Lower leg skin (tissue), 4 donors: ENCODE measurements around the gene TGFBR3. TPM values are rescaled to one million over a fixed set of nuclear protein-coding genes. Genes with fewer than 3 reads are reported as not detected.

Experiments
- DNase-seq, 2 donors: peaks; one replicate each; pipeline ENCODE4 v3.0.0-alpha.2; 2019; ENCODE audit warnings: low spot score in 2 of 2
- H3K4me3 ChIP-seq: fragments of 200-600 bp; sonication (generic); 2 replicates; pipeline ENCODE4 v1.5.1; 2017; ENCODE audit warnings: mild to moderate bottlenecking, low read depth; ENCODE audit not compliant: poor library complexity, severe bottlenecking
- CTCF ChIP-seq, 3 donors: fragments of 450-650 bp; IDR thresholded peaks; one replicate each; pipeline ENCODE4 v1.5.1; 2016; ENCODE audit warnings: antibody characterized with exemption in 3 of 3, mild to moderate bottlenecking in 3 of 3, moderate library complexity in 2 of 3
- POLR2A ChIP-seq, 2 donors: fragments of 450-650 bp; IDR thresholded peaks; one replicate each; pipeline ENCODE4 v1.6.1; 2016 to 2017; ENCODE audit warnings: antibody characterized with exemption in 2 of 2, mild to moderate bottlenecking in 1 of 2, moderate library complexity in 1 of 2
- WGBS, 2 donors: methylation state at CpG; one replicate each; pipeline ENCODE4 v1.1.5; 2018; 5-methylcytosine and 5-hydroxymethylcytosine counted together
- intact Hi-C: fragments of 100-400 bp; cut with DNase I; formaldehyde crosslinking; loops from one replicate; pipeline ENCODE4 v1.15.0; 2023; ENCODE audit warnings: low total_unique reads
- total RNA-seq, 4 donors: library from RNA; depleted of rRNA; stranded (reverse); fragments of >200 nt; gene quantifications; one replicate each; pipeline ENCODE4 v1.1.0, GENCODE V29; 2016

Gene TGFBR3
- total RNA-seq, 4 donors from 2014 or later: 79.4 to 134 (median 116) TPM

GRCh38 chr1:91872559-91873081, 13.3 kb downstream of the TGFBR3 start:
- WGBS, 2 donors: 33 to 38% methylated on average over 7 of the region's 7 CpGs
- TF ChIP-seq CTCF (IDR thresholded peaks at IDR 0.05) (no peak), POLR2A (IDR thresholded peaks at IDR 0.05) (no peak)
- DNase-seq: no peak
- H3K4me3 ChIP-seq: no peak overlapping the region
- intact Hi-C loops: no loop called here

GRCh38 chr1:91872000-91872399, 14.0 kb downstream of the TGFBR3 start:
- intact Hi-C loops: no loop called here
- DNase-seq: no peak
- WGBS, 2 donors: 29 to 33% methylated on average over 2 of the region's 2 CpGs
- H3K4me3 ChIP-seq: no peak overlapping the region
- TF ChIP-seq POLR2A (IDR thresholded peaks at IDR 0.05): no peak
- no peak for TF ChIP-seq CTCF (IDR thresholded peaks at IDR 0.05)

- intact Hi-C loops: no loop called here
- TF ChIP-seq POLR2A (IDR thresholded peaks at IDR 0.05) (no peak), CTCF (IDR thresholded peaks at IDR 0.05) (no peak)
- WGBS, 2 donors: 58 to 65% methylated on average over 2 of the region's 2 CpGs
- H3K4me3 ChIP-seq: no peak overlapping the region
- no peak for DNase-seq
These were observed 15.6 kb downstream of the TGFBR3 start for GRCh38 chr1:91870322-91870721.

- no peak for DNase-seq
- intact Hi-C loops: no loop called here
- no peak overlapping the region for H3K4me3 ChIP-seq
- TF ChIP-seq CTCF (IDR thresholded peaks at IDR 0.05): no peak
- TF ChIP-seq POLR2A (IDR thresholded peaks at IDR 0.05): no peak
- 38 to 56% methylated on average over 5 of the region's 5 CpGs for WGBS, 2 donors
These were observed 19.5 kb downstream of the TGFBR3 start for GRCh38 chr1:91866425-91866824.

GRCh38 chr1:91864017-91864700, 21.8 kb downstream of the TGFBR3 start:
- no peak for TF ChIP-seq POLR2A (IDR thresholded peaks at IDR 0.05)
- no peak for TF ChIP-seq CTCF (IDR thresholded peaks at IDR 0.05)
- no peak for DNase-seq
- intact Hi-C loops: no loop called here
- WGBS, 2 donors: 22 to 26% methylated on average over 5 of the region's 5 CpGs
- no peak overlapping the region for H3K4me3 ChIP-seq

GRCh38 chr1:91863498-91863897, 22.5 kb downstream of the TGFBR3 start:
- intact Hi-C loops: no loop called here
- WGBS, 2 donors: 43 to 44% methylated on average over 3 of the region's 3 CpGs
- no peak for TF ChIP-seq POLR2A (IDR thresholded peaks at IDR 0.05)
- TF ChIP-seq CTCF (IDR thresholded peaks at IDR 0.05): no peak
- DNase-seq: no peak
- no peak overlapping the region for H3K4me3 ChIP-seq
